ENCODE measurements around the gene KDM4B.

KDM4B gene

GRCh38 chr19:5013761-5014160 is 44.8 kb downstream of the KDM4B start:
- no peak for DNase-seq (ENCODE audit: low read depth)

DNA sequence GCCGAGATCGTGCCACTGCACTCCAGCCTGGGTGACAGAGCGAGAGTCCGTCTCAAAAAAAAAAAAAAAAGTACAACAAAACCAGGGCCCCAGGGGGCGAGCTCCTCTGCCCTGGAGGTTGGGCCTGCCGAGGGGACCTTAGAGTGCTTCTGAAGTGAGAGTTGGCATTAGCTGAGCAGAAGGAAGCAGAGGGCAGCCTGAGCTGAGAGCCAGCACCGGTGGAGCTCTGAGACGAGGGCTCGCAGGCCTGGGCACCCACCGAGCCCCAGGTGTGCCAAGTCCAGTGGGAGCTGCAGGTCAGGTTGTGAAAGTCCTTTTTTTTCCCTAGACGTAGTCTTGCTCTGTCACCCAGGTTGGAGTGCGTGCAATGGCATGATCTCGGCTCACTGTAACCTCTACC is 46.0 kb downstream of the KDM4B start:
- no peak for DNase-seq (ENCODE audit: low read depth)

DNA sequence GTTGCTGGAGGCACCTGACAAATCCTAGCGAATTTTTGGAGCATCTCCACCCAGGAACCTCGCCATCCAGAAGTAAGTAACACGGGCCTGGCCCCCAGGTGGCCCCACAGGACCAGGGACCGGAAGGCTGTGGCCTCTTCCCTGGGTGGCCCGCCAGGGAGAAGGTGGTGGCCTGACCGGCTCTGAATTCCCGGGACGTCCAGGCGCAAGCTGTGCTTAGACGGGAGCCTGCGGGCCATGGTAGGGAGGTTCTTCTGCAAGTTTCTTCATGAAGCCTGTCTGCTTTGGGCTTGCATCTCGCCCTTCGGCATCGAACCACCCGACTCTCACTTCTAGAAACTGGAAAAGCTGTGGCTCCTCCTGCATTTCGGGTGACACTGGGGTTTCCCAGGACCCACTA is 47.4 kb downstream of the KDM4B start:
- no peak for DNase-seq (ENCODE audit: low read depth)

GRCh38 chr19:5016781-5017180 is 47.9 kb downstream of the KDM4B start:
- no peak for DNase-seq (ENCODE audit: low read depth)

GRCh38 chr19:5017235-5017634 is 48.3 kb downstream of the KDM4B start:
- no peak for DNase-seq (ENCODE audit: low read depth)

GRCh38 chr19:5018224-5019015 is 49.5 kb downstream of the KDM4B start:
- DNase-seq (ENCODE audit: low read depth), result no peak

DNA sequence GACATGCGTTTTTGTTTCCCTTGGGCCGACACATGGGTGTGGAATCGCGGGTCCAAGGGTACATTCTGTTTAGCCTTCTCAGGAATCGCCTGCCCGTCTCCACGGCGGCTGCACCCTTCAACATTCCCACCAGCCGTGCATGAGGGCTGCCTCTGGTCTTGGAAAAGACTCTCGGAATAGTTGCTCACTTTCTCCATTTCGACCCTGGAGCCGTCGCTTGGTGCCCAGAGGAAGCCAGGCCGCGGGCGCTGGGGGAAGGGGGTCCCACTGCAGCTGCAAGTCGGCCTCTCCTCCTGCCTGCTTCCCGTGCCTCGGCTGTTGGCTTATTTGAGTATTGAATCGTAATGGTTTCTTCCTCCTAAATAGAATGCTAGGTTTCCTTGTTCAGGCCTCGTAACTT is 51.5 kb downstream of the KDM4B start:
- DNase-seq (ENCODE audit: low read depth), result no peak

DNA sequence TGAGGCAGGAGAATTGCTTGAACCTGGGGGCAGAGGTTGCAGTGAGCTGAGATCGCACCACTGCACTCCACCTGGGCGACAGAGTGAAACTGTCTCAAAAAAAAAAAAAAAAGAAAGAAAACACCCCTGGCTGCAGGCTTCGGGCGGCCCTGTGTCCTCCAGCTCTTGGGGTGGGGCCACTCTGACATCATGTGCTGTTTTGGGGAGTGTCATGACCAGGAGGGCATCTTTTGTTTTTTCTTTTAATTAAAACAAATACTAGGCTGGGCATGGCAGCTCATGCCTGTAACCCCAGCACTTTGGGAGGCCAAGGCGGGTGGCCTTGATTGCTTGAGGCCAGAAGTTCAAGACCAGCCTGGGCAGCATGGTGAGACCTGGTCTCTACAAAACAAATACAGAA is 52.1 kb downstream of the KDM4B start:
- DNase-seq (ENCODE audit: low read depth), result no peak

DNA sequence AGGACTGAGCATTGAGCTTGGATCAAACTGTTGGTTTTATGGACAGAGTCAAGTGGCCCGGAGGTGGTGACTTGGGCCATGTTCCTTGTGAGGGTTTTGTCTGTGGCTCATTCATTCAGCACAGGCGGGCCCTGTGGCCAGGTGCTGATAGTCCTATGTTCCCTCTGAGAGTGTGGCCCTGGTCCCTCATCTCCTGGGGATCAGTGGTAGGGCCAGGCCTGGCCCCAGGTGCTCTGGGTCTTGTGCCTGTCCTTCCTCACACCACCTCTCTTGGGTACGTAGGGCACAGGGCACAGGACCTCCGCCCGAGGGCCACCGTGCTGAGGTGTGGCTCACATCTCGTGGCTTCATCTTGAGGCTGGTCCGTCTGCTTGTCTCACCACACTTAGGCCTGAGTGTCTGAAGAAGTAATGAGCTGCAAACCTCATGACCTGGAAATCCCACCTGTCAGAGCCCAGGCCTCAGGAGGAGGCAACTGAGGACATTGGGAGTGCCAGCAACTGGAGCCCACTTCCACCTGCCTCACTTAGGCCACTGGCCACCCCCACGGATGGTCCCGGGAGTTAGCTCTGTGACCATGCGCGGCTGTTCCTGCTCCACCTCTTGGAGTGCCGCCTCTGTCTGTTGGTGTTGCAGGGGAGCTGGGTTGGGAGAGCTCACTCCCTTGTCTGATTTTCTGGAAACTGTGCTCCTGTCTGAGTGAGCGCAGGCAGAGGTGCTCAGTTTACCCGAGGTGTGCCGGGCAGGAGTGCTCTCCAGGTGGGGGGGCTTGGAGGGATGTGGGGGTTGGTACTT is 53.4 kb downstream of the KDM4B start:
- no peak for DNase-seq (ENCODE audit: low read depth)

DNA sequence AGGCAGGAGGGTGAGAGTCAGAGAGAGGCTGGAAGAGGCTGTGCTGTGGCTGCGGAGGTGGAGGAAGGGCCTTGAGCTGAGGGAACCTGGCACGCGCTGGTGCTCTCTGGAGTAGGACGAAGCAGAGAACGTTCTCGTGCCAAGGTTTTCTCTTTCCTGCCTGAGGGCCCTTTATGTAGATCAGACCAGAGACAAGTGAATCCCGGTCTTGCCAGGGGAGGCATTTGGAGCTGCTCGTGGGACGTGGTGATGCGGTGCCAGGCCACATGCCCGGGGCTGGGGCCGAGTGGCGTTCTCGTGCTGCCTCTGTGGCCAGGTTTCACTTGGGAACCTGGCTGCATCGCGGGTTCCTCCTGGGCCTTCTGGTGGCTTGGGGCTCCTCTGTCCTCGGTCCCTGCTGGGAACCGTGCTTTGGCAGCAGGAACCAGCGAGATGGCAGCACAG is 54.2 kb downstream of the KDM4B start:
- no peak for DNase-seq (ENCODE audit: low read depth)

DNA sequence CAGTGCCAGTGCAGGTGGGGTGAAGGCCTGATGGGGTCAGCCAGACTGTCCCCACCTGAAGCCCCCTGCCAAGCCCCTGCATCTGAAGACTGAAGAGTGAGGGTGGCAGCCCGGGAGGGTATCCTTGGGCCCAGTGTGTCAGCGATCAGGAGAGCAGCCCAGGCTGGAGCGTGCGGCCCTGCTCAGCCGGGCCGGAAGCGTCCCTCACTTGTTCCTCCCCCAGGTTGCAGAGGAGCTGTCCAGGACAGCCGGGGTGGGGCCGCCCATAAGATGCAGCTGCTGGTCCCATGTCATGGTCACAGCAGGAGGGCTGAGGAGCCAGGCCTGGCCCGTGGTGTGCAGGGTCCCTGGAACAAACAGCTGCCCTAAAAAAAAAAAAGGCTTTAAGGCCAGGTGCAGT is 55.4 kb downstream of the KDM4B start:
- no peak for DNase-seq (ENCODE audit: low read depth)

GRCh38 chr19:5025027-5025426 is 56.1 kb downstream of the KDM4B start:
- no peak for DNase-seq (ENCODE audit: low read depth)

- DNase-seq (ENCODE audit: low read depth), result no peak
Observed at GRCh38 chr19:5026706-5027273, 57.9 kb downstream of the KDM4B start.

GRCh38 chr19:5028229-5028886 is 59.4 kb downstream of the KDM4B start:
- no peak for DNase-seq (ENCODE audit: low read depth)

GRCh38 chr19:5029596-5029995 is 60.7 kb downstream of the KDM4B start:
- peak; percentile 24 for DNase-seq (ENCODE audit: low read depth)

DNA sequence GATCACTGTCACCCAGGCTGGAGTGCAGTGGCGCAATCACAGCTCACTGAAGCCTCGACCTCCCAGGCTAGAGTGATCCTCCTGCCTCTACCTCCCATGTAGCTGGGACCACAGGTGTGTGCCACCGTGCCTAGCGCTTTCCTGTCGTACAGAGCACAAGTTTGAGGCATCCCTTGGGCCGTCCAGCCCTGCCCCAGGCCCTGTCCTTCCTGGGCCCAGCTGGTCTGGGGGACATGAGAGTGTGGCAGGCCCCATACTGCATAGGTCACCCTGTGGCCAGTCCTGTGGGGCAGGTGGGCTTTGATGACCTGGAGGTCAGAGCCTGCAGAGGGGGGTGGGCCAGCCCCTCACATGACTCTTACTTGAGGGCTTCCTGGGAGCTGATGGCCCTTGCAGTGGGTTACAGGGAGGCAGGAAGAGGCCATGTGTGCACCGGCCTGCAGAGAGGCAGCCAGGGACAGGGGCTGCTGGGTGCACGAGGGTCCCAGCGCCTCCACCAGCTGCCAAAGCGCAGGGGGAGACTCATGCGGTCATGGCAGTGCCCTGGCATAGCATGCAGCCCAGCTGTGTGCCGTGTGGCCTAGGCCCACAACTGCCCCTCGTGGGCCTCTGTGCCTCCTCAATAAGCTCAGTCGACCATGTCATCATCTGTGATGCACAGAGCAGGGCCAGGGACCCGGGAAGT is 61.4 kb downstream of the KDM4B start:
- no peak for DNase-seq (ENCODE audit: low read depth)

GRCh38 chr19:5030822-5031221 is 61.9 kb downstream of the KDM4B start:
- no peak for DNase-seq (ENCODE audit: low read depth)

DNA sequence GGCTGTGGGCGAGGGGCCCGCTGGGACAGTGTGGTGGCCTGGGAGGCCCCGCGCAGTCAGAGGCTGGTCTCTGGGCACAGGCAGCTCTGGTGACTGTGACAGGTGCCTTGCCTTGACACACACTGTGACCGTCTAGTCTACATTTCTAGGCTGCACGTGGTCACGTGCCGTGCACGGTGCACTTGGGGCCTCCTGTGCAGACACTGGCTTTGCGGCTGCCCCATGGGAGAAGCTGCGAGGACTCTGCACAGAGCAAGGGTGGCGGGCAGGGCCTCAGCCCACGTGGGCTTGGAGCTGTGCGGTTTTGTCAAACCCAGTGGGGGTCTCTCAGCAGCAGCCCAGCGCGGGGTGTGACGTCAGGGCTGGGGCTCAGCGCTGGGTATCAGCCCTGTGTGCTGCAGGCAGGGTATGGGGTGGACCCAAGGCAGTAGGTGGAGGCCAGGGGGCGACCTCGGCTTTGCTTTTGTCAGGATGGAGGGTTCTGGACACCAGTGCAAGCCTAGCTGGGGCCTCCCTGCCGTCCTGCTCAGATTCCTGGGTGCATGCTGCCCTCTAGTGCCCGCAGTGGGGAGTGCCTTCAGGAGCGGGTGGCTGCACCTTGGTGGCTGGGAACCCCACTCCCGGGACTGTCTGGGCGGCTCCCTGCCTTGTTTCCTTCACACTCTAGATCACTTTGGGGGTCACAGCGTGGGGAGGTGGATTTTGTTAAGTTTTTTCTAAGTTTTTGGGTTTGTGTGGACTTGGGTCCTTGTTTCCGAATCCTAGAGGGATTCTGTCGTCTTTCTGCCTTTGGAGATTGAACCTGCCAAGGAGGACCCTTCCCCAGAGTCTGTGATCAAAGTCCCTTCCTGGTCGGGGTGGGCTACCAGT is 62.6 kb downstream of the KDM4B start:
- DNase-seq (ENCODE audit: low read depth), result peak; percentile 71

DNA sequence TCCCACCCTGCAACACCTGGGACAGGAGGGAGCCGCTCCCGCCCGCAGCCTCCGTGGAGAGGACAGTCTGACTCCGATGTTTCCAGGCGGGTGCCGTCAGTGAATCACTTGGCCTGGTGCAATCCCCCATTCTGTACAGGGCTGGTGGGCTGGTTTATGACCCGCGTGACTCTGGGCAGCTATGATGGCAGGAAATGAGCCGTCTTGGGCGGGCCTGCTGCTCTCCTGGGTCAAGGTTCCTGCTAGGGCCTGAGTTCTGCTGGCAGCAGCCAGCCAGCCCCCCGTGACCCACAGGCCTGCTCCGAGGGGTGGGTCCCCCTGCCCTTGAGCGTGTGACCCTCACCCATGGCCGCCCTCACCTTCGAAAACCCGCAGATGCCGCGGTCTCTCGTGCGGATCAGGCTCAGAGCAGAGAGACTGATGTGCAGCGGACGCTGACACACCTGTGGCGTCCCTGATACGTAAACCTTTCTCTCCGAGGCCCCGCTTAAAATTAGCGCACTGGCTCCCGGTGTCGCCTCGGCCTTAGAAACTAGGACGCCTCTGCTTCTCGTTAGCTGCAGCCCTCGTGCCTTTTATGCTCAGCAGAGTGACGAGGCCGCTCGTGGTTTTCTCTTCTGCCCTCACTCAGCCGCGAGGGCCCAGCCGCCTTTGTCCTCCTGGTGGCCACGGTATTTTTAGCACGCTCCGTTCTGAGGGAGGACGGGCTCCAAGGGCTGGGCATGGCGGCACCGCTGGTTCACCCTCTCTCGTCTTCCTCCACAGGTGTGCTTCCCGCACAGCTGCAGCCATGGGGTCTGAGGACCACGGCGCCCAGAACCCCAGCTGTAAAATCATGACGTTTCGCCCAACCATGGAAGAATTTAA is 63.4 kb downstream of the KDM4B start:
- no peak for DNase-seq (ENCODE audit: low read depth)

Data from stimulated activated CD4-positive, alpha-beta T cell treated with anti-CD3 and anti-CD28 coated beads, Interleukin-2, amount 100 ng/mL, for 4 hours (primary cell).